WTC11 (cell line): Measurements from ENCODE around the gene C1orf167.

ENCODE experiments used
- GRHL2 ChIP-seq: fragments of 250-450 bp; sonication (Bioruptor Pico); IDR thresholded peaks from 2 replicates; pipeline ENCODE4 v1.8.0; 2022; ENCODE audit warnings: mild to moderate bottlenecking, moderate library complexity; ENCODE audit not compliant: insufficient replicate concordance, severe bottlenecking
- IRF2 ChIP-seq: sonication (generic); formaldehyde crosslinking; IDR thresholded peaks from 2 replicates; pipeline ENCODE4 v1.8.0; 2022; ENCODE audit warnings: low read depth, missing genetic modification reagents, borderline replicate concordance
- MXD4 ChIP-seq: fragments of 250-450 bp; sonication (Bioruptor Pico); IDR thresholded peaks from 2 replicates; pipeline ENCODE4 v1.8.0; 2021; ENCODE audit warnings: mild to moderate bottlenecking, moderate library complexity, borderline replicate concordance
- ZNF121 ChIP-seq: sonication (generic); formaldehyde crosslinking; IDR thresholded peaks from 2 replicates; pipeline ENCODE4 v1.8.0; 2023; ENCODE audit warnings: missing genetic modification reagents
- TF ChIP-seq, protein P1 (sequence below): sonication (generic); formaldehyde crosslinking; IDR thresholded peaks from 2 replicates; pipeline ENCODE4 v1.8.0; 2023; ENCODE audit warnings: missing genetic modification reagents, mild to moderate bottlenecking, borderline replicate concordance
- TF ChIP-seq, protein P2 (sequence below): sonication (generic); formaldehyde crosslinking; IDR thresholded peaks from 2 replicates; pipeline ENCODE4 v1.8.1; 2023; ENCODE audit warnings: mild to moderate bottlenecking, moderate library complexity, missing genetic modification reagents
- TF ChIP-seq, protein P3 (sequence below): fragments of 200-600 bp; IDR thresholded peaks from 2 replicates; pipeline ENCODE4 v1.8.0; 2022; ENCODE audit warnings: antibody characterized with exemption

- TF ChIP-seq GRHL2 (CRISPR knock-in tag) (no peak), ZNF121 (CRISPR knock-in tag) (no peak), MXD4 (CRISPR knock-in tag) (no peak), IRF2 (CRISPR knock-in tag) (no peak)
- TF ChIP-seq, protein P1, sequence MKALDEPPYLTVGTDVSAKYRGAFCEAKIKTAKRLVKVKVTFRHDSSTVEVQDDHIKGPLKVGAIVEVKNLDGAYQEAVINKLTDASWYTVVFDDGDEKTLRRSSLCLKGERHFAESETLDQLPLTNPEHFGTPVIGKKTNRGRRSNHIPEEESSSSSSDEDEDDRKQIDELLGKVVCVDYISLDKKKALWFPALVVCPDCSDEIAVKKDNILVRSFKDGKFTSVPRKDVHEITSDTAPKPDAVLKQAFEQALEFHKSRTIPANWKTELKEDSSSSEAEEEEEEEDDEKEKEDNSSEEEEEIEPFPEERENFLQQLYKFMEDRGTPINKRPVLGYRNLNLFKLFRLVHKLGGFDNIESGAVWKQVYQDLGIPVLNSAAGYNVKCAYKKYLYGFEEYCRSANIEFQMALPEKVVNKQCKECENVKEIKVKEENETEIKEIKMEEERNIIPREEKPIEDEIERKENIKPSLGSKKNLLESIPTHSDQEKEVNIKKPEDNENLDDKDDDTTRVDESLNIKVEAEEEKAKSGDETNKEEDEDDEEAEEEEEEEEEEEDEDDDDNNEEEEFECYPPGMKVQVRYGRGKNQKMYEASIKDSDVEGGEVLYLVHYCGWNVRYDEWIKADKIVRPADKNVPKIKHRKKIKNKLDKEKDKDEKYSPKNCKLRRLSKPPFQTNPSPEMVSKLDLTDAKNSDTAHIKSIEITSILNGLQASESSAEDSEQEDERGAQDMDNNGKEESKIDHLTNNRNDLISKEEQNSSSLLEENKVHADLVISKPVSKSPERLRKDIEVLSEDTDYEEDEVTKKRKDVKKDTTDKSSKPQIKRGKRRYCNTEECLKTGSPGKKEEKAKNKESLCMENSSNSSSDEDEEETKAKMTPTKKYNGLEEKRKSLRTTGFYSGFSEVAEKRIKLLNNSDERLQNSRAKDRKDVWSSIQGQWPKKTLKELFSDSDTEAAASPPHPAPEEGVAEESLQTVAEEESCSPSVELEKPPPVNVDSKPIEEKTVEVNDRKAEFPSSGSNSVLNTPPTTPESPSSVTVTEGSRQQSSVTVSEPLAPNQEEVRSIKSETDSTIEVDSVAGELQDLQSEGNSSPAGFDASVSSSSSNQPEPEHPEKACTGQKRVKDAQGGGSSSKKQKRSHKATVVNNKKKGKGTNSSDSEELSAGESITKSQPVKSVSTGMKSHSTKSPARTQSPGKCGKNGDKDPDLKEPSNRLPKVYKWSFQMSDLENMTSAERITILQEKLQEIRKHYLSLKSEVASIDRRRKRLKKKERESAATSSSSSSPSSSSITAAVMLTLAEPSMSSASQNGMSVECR (CRISPR knock-in tag), result no peak
- TF ChIP-seq, protein P2, sequence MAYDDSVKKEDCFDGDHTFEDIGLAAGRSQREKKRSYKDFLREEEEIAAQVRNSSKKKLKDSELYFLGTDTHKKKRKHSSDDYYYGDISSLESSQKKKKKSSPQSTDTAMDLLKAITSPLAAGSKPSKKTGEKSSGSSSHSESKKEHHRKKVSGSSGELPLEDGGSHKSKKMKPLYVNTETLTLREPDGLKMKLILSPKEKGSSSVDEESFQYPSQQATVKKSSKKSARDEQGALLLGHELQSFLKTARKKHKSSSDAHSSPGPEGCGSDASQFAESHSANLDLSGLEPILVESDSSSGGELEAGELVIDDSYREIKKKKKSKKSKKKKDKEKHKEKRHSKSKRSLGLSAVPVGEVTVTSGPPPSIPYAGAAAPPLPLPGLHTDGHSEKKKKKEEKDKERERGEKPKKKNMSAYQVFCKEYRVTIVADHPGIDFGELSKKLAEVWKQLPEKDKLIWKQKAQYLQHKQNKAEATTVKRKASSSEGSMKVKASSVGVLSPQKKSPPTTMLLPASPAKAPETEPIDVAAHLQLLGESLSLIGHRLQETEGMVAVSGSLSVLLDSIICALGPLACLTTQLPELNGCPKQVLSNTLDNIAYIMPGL (CRISPR knock-in tag), result no peak
- TF ChIP-seq, protein P3, sequence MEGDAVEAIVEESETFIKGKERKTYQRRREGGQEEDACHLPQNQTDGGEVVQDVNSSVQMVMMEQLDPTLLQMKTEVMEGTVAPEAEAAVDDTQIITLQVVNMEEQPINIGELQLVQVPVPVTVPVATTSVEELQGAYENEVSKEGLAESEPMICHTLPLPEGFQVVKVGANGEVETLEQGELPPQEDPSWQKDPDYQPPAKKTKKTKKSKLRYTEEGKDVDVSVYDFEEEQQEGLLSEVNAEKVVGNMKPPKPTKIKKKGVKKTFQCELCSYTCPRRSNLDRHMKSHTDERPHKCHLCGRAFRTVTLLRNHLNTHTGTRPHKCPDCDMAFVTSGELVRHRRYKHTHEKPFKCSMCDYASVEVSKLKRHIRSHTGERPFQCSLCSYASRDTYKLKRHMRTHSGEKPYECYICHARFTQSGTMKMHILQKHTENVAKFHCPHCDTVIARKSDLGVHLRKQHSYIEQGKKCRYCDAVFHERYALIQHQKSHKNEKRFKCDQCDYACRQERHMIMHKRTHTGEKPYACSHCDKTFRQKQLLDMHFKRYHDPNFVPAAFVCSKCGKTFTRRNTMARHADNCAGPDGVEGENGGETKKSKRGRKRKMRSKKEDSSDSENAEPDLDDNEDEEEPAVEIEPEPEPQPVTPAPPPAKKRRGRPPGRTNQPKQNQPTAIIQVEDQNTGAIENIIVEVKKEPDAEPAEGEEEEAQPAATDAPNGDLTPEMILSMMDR, result no peak
These were observed 21.5 kb upstream of the C1orf167 start for GRCh38 chr1:11740258-11741192.
